ENCODE measurements around the gene TMEFF2. TPM values are rescaled to one million over a fixed set of nuclear protein-coding genes. Genes with fewer than 3 reads are reported as not detected.
"Not testable (repeated sequence)": the region's sequence is repeated elsewhere in the genome, so short reads cannot be mapped to it uniquely, and the experiment has no call there.

The TMEFF2 gene
- total RNA-seq, 3 donors from 2014 or later (not counting 1 experiment from before 2014, with no cell fraction given): not detected

- DNase-seq (no peak), ATAC-seq (no peak)
- H3K27me3 Mint-ChIP-seq (ENCODE audit: low read depth in 2 of 2): peaks cover 1 to 4% of the 10 kb centered on the region in 2 donors
- no peak overlapping the region for H3K27ac ChIP-seq (ENCODE audit: low read length)
- H3K27me3 ChIP-seq (ENCODE audit: control insufficient read depth, insufficient read depth, low read length): no peaks in the 10 kb centered on the region
- no peaks in the 10 kb centered on the region for H3K36me3 Mint-ChIP-seq
- no peak overlapping the region for H3K27ac Mint-ChIP-seq
- no peaks in the 10 kb centered on the region for H3K4me1 ChIP-seq (ENCODE audit: control insufficient read depth, insufficient read depth, low read length)
- no peaks in the 10 kb centered on the region for H3K4me1 Mint-ChIP-seq
- no peak for TF ChIP-seq CTCF (IDR thresholded peaks at IDR 0.05)
- no peak overlapping the region for H3K4me3 ChIP-seq (ENCODE audit: low read length)
- H3K4me3 Mint-ChIP-seq: no peak overlapping the region
- intact Hi-C loops (cut with micrococcal nuclease): no loop called here
- 100% methylated on average over 2 of the region's 3 CpGs for WGBS (ENCODE audit: insufficient coverage)
- H3K9me3 Mint-ChIP-seq: no peaks in the 10 kb centered on the region
- no peaks in the 10 kb centered on the region for H3K9me3 ChIP-seq (ENCODE audit: control insufficient read depth, insufficient read depth, low read length)
- no peaks in the 10 kb centered on the region for H3K36me3 ChIP-seq (ENCODE audit: control insufficient read depth, insufficient read depth, low read length)
Measured at GRCh38 chr2:192145496-192145895, 49.2 kb downstream of the TMEFF2 start.

GRCh38 chr2:192140236-192140839 is 54.4 kb downstream of the TMEFF2 start:
- no peak overlapping the region for H3K4me3 ChIP-seq (ENCODE audit: low read length)
- TF ChIP-seq CTCF (IDR thresholded peaks at IDR 0.05): no peak
- ATAC-seq: no peak
- H3K4me3 Mint-ChIP-seq: no peak overlapping the region
- no peaks in the 10 kb centered on the region for H3K27me3 ChIP-seq (ENCODE audit: control insufficient read depth, insufficient read depth, low read length)
- 89% methylated on average over 7 of the region's 7 CpGs for WGBS (ENCODE audit: insufficient coverage)
- intact Hi-C loops (cut with micrococcal nuclease): no loop called here
- no peaks in the 10 kb centered on the region for H3K9me3 ChIP-seq (ENCODE audit: control insufficient read depth, insufficient read depth, low read length)
- H3K36me3 Mint-ChIP-seq: no peaks in the 10 kb centered on the region
- no peaks in the 10 kb centered on the region for H3K4me1 Mint-ChIP-seq
- H3K27ac ChIP-seq (ENCODE audit: low read length): no peak overlapping the region
- no peaks in the 10 kb centered on the region for H3K4me1 ChIP-seq (ENCODE audit: control insufficient read depth, insufficient read depth, low read length)
- no peaks in the 10 kb centered on the region for H3K9me3 Mint-ChIP-seq
- peaks cover 6 to 11% of the 10 kb centered on the region in 2 donors for H3K27me3 Mint-ChIP-seq (ENCODE audit: low read depth in 2 of 2)
- H3K36me3 ChIP-seq (ENCODE audit: control insufficient read depth, insufficient read depth, low read length): no peaks in the 10 kb centered on the region
- DNase-seq: no peak
- H3K27ac Mint-ChIP-seq: no peak overlapping the region

- Histone ChIP-seq H3K27me3 (ENCODE audit: control insufficient read depth, insufficient read depth, low read length) (no peaks in the 10 kb centered on the region), H3K4me1 (ENCODE audit: control insufficient read depth, insufficient read depth, low read length) (no peaks in the 10 kb centered on the region), H3K4me3 (ENCODE audit: low read length) (no peak overlapping the region), H3K9me3 (ENCODE audit: control insufficient read depth, insufficient read depth, low read length) (no peaks in the 10 kb centered on the region), H3K27ac (ENCODE audit: low read length) (no peak overlapping the region), H3K36me3 (ENCODE audit: control insufficient read depth, insufficient read depth, low read length) (no peaks in the 10 kb centered on the region)
- no peaks in the 10 kb centered on the region for H3K36me3 Mint-ChIP-seq
- no peaks in the 10 kb centered on the region for H3K9me3 Mint-ChIP-seq
- WGBS (ENCODE audit: insufficient coverage): 40% methylated on average over 1 of the region's 1 CpG
- intact Hi-C loops (cut with micrococcal nuclease): no loop called here
- no peak for ATAC-seq
- H3K4me3 Mint-ChIP-seq: no peak overlapping the region
- H3K27me3 Mint-ChIP-seq (ENCODE audit: low read depth in 2 of 2): peaks cover 6 to 11% of the 10 kb centered on the region in 2 donors
- H3K27ac Mint-ChIP-seq: no peak overlapping the region
- DNase-seq: no peak
- TF ChIP-seq CTCF (IDR thresholded peaks at IDR 0.05): no peak
- H3K4me1 Mint-ChIP-seq: no peaks in the 10 kb centered on the region
Measured at GRCh38 chr2:192139813-192140212, 54.9 kb downstream of the TMEFF2 start.

- Mint-ChIP-seq H3K27me3 (ENCODE audit: low read depth in 2 of 2) (peaks cover 6 to 11% of the 10 kb centered on the region in 2 donors), H3K9me3 (no peaks in the 10 kb centered on the region), H3K27ac (no peak overlapping the region), H3K4me3 (no peak overlapping the region), H3K4me1 (no peaks in the 10 kb centered on the region), H3K36me3 (no peaks in the 10 kb centered on the region)
- no peaks in the 10 kb centered on the region for H3K9me3 ChIP-seq (ENCODE audit: control insufficient read depth, insufficient read depth, low read length)
- H3K27ac ChIP-seq (ENCODE audit: low read length): no peak overlapping the region
- ATAC-seq: peak in 1 of 3 donors; percentile 39
- no peaks in the 10 kb centered on the region for H3K36me3 ChIP-seq (ENCODE audit: control insufficient read depth, insufficient read depth, low read length)
- H3K27me3 ChIP-seq (ENCODE audit: control insufficient read depth, insufficient read depth, low read length): no peaks in the 10 kb centered on the region
- DNase-seq: no peak
- no peak for TF ChIP-seq CTCF (IDR thresholded peaks at IDR 0.05)
- no peak overlapping the region for H3K4me3 ChIP-seq (ENCODE audit: low read length)
- 76% methylated on average over 1 of the region's 1 CpG for WGBS (ENCODE audit: insufficient coverage)
- intact Hi-C loops (cut with micrococcal nuclease): no loop called here
- no peaks in the 10 kb centered on the region for H3K4me1 ChIP-seq (ENCODE audit: control insufficient read depth, insufficient read depth, low read length)
Measured at GRCh38 chr2:192137451-192137850, 57.3 kb downstream of the TMEFF2 start.

- H3K27me3 Mint-ChIP-seq (ENCODE audit: low read depth in 2 of 2); H3K9me3 ChIP-seq (ENCODE audit: control insufficient read depth, insufficient read depth, low read length); H3K4me1 ChIP-seq (ENCODE audit: control insufficient read depth, insufficient read depth, low read length); H3K36me3 ChIP-seq (ENCODE audit: control insufficient read depth, insufficient read depth, low read length); H3K9me3 Mint-ChIP-seq; H3K36me3 Mint-ChIP-seq; H3K4me3 ChIP-seq (ENCODE audit: low read length); ATAC-seq; H3K27ac Mint-ChIP-seq; H3K27ac ChIP-seq (ENCODE audit: low read length); intact Hi-C loops (cut with micrococcal nuclease); H3K4me1 Mint-ChIP-seq; H3K4me3 Mint-ChIP-seq; H3K27me3 ChIP-seq (ENCODE audit: control insufficient read depth, insufficient read depth, low read length); DNase-seq: not testable (repeated sequence)
- WGBS (ENCODE audit: insufficient coverage): 97% methylated on average over 13 of the region's 15 CpGs
Measured at GRCh38 chr2:192132604-192133003, 62.1 kb downstream of the TMEFF2 start.

Measured in natural killer cell (primary cell).